Measurements from ENCODE around the gene PALMD. TPM values are rescaled to one million over a fixed set of nuclear protein-coding genes. Genes with fewer than 3 reads are reported as not detected.
A peak's percentile ranks its signal among the peaks of the same experiment; 100 is the strongest.

PALMD gene
- total and polyA plus RNA-seq, 2 experiments from 2014 or later, result 0.63 to 0.94 TPM

DNA sequence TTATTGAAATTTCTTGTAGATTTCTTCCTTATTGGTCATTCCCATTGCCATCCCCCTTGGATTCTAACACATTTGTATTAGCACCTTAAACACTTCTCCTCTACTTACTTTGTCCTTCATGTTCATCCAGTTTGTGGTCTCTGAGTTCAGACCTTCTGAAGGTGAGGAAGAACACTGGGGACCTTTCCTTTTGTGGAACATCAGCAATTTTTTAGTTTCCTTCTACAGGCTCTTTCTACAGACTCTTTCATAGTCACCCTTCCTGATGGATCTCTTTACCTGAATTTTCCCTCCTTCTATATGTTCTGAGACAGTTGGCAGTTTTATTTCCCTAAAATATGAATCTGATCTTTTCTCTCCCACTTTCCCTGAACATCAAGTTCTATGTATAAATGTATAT is 4.4 kb upstream of the PALMD start:
- H3K9me3 ChIP-seq (ENCODE audit: low read depth), result no peaks in the 10 kb centered on the region
- TF ChIP-seq, protein P1, sequence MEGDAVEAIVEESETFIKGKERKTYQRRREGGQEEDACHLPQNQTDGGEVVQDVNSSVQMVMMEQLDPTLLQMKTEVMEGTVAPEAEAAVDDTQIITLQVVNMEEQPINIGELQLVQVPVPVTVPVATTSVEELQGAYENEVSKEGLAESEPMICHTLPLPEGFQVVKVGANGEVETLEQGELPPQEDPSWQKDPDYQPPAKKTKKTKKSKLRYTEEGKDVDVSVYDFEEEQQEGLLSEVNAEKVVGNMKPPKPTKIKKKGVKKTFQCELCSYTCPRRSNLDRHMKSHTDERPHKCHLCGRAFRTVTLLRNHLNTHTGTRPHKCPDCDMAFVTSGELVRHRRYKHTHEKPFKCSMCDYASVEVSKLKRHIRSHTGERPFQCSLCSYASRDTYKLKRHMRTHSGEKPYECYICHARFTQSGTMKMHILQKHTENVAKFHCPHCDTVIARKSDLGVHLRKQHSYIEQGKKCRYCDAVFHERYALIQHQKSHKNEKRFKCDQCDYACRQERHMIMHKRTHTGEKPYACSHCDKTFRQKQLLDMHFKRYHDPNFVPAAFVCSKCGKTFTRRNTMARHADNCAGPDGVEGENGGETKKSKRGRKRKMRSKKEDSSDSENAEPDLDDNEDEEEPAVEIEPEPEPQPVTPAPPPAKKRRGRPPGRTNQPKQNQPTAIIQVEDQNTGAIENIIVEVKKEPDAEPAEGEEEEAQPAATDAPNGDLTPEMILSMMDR (IDR thresholded peaks at IDR 0.05; ENCODE audit: low read depth, low read length), result no peak
- no peak for DNase-seq (ENCODE audit: low read depth in 1 of 2, low spot score in 1 of 2)

GRCh38 chr1:99642053-99642452 is 3.9 kb upstream of the PALMD start:
- TF ChIP-seq, protein P1 (IDR thresholded peaks at IDR 0.05; ENCODE audit: low read depth, low read length), result no peak
- peaks cover 21% of the 10 kb centered on the region for H3K4me1 ChIP-seq (ENCODE audit: low read depth)
- no peaks in the 10 kb centered on the region for H3K9me3 ChIP-seq (ENCODE audit: low read depth)
- H3K4me3 ChIP-seq, result no peak overlapping the region
- DNase-seq (ENCODE audit: low read depth in 1 of 2, low spot score in 1 of 2), result no peak
- no peaks in the 10 kb centered on the region for H3K27me3 ChIP-seq
- no peaks in the 10 kb centered on the region for H3K36me3 ChIP-seq
- H3K27ac ChIP-seq, result no peak overlapping the region

More for the DNA sequence above, 4.4 kb upstream of the PALMD start:
- no peaks in the 10 kb centered on the region for H3K36me3 ChIP-seq
- H3K4me3 ChIP-seq, result no peak overlapping the region
- peaks cover 16% of the 10 kb centered on the region for H3K4me1 ChIP-seq (ENCODE audit: low read depth)
- H3K27me3 ChIP-seq, result no peaks in the 10 kb centered on the region
- H3K27ac ChIP-seq, result no peak overlapping the region

DNA sequence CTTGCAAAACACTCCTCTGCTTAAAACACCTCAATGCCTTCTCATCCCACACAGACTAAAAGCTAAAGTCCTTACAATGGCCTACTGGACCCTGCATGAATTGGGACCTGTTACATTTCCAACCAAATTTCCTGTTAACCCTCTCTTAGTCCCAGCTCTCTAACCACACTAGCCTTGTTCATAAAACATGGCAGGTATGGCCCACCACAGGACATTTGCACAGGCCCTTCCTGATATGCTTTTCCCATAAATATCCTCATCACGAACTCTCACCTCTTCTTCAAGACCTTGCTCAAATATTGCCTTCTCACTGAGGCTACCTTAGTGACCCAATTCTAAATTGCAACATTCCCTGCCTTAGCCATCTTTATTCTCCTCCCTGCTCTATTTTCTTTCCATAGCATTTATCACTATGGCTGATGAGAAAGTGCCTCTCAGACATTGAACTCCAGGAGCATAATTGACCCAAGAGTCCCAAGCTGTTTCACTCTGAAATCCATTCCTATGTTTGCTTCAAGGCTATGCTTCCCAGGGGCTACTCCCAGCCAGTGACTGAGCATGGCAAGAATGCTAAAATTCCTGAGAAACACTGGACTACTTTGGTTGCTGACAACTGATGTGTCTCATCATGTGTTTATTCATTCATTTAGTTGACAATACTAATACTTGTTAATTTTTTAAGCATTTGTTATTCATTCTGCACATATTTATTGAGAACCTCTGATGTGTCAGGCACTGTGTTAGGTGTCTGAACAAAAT is 2.7 kb upstream of the PALMD start:
- H3K4me1 ChIP-seq (ENCODE audit: low read depth), result peaks cover 21% of the 10 kb centered on the region
- H3K36me3 ChIP-seq, result no peaks in the 10 kb centered on the region
- no peak overlapping the region for H3K4me3 ChIP-seq
- TF ChIP-seq, protein P1 (IDR thresholded peaks at IDR 0.05; ENCODE audit: low read depth, low read length), result no peak
- H3K27ac ChIP-seq, result no peak overlapping the region
- no peaks in the 10 kb centered on the region for H3K27me3 ChIP-seq
- H3K9me3 ChIP-seq (ENCODE audit: low read depth), result no peaks in the 10 kb centered on the region
- no peak for DNase-seq (ENCODE audit: low read depth in 1 of 2, low spot score in 1 of 2)

DNA sequence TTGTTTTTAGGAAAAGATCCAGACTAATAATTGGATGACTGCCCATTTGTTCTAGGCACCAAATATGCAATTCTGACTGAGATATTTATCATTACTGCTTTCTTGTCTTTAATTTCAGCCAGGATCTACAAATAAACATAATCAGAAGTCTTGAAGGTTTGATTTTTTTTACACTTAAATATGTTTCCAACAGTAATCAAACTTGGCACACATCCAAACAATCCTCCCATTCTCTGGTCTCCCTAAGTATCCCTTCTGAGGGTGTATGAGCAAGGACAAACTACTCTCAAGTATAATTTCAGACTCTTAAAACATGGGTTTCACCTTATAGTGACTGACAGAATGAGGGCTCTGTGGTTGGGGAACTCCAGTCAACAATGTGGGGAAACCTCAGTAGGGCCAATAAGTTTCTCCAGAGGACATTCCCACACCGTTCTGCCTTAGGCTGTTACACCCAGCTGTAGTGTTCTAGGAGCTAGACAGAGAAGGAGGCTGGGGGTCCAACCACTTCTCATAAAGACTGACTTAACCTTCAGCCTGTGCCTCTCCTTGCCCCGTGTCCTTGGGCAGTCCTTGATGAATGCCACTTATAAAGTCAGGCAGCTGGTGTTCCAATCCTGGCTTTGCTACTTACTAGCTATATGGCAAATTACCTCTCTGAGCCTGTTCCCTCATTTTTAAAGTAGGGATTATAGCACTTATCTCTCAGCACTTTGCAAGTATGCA is 1.5 kb upstream of the PALMD start:
- no peak overlapping the region for H3K4me3 ChIP-seq
- TF ChIP-seq, protein P1 (IDR thresholded peaks at IDR 0.05; ENCODE audit: low read depth, low read length), result no peak
- no peak overlapping the region for H3K27ac ChIP-seq
- peaks cover 17% of the 10 kb centered on the region for H3K4me1 ChIP-seq (ENCODE audit: low read depth)
- peak in 1 of 2 donors; percentile 35 for DNase-seq (ENCODE audit: low read depth in 1 of 2, low spot score in 1 of 2)
- no peaks in the 10 kb centered on the region for H3K27me3 ChIP-seq
- no peaks in the 10 kb centered on the region for H3K36me3 ChIP-seq
- H3K9me3 ChIP-seq (ENCODE audit: low read depth), result no peaks in the 10 kb centered on the region

DNA sequence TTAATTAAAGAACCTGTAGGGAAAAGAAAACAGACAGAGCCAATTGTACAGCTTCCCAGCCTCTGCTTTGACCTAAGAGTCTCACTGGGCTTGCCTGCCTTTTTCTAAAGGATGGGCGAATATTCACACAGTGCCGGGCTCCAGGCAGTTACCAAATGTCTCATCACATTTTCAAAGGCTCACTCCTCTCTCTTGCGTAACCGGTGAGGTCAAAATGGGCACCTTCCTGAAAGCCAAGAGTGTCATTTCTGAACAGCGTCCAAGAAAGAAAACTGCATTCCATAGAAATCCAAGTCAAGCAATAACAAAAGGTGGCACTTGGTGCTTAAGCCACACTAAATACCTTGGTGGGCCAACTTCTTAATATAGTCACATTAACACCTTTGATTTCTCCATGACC is 710 bp upstream of the PALMD start:
- TF ChIP-seq, protein P1 (IDR thresholded peaks at IDR 0.05; ENCODE audit: low read depth, low read length), result no peak
- no peak overlapping the region for H3K27ac ChIP-seq
- DNase-seq (ENCODE audit: low read depth in 1 of 2, low spot score in 1 of 2), result peak in 1 of 2 donors; percentile 76

More for the DNA sequence above, 710 bp upstream of the PALMD start:
- no peaks in the 10 kb centered on the region for H3K36me3 ChIP-seq
- H3K4me3 ChIP-seq, result no peak overlapping the region
- peaks cover 15% of the 10 kb centered on the region for H3K4me1 ChIP-seq (ENCODE audit: low read depth)
- H3K9me3 ChIP-seq (ENCODE audit: low read depth), result no peaks in the 10 kb centered on the region
- H3K27me3 ChIP-seq, result no peaks in the 10 kb centered on the region

Data from cardiac muscle cell (in vitro differentiated cells and primary cell).